Measurements from ENCODE around the gene RIPK1. TPM values are rescaled to one million over a fixed set of nuclear protein-coding genes. Genes with fewer than 3 reads are reported as not detected.
A peak's percentile ranks its signal among the peaks of the same experiment; 100 is the strongest.
"Not testable (repeated sequence)": the region's sequence is repeated elsewhere in the genome, so short reads cannot be mapped to it uniquely, and the experiment has no call there.

RIPK1 gene
- total and polyA plus RNA-seq, 9 of the 15 experiments (the other 6 are each of a cell fraction or from before 2014, with no cell fraction given), result 3.8 to 24.9 (median 17.7) TPM

- TF ChIP-seq MGA (IDR thresholded peaks at IDR 0.05) (peak; percentile 59), ZNF644 (tag; IDR thresholded peaks at IDR 0.05; ENCODE audit: low read depth) (peak; percentile 80; the same call in 1 of the 2 replicates), NR4A1 (tag; IDR thresholded peaks at IDR 0.05) (peak; percentile 94), ZNF589 (CRISPR knock-in tag; IDR thresholded peaks at IDR 0.05; ENCODE audit: low read depth) (peak; percentile 67; the same call in 1 of the 2 replicates), NKRF (IDR thresholded peaks at IDR 0.05; ENCODE audit: borderline replicate concordance) (peak; percentile 49; the same call in 1 of the 2 replicates), ATF4 (CRISPR knock-in tag; IDR thresholded peaks at IDR 0.05) (0 out of 2 replicates have a peak, but pooled peaks have one; percentile 22), E2F5 (CRISPR knock-in tag; IDR thresholded peaks at IDR 0.05) (0 out of 2 replicates have a peak, but pooled peaks have one; percentile 20)
- not testable (repeated sequence) for TF ChIP-seq NR4A1 (CRISPR knock-in tag; IDR thresholded peaks at IDR 0.05)
Measured at GRCh38 chr6:3054229-3055157, 13.8 kb upstream of the RIPK1 start (continued).
